Ovary (tissue), 9 donors: ENCODE measurements around the gene PSMD13. TPM values are rescaled to one million over a fixed set of nuclear protein-coding genes. Genes with fewer than 3 reads are reported as not detected.

Experiments
- DNase-seq, 5 donors: peaks; one replicate each; pipeline ENCODE4 v3.0.0-alpha.2; 2019 to 2020
- H3K27ac ChIP-seq, 2 donors: fragments of 200-600 bp; one replicate each; pipeline versions ENCODE4 v1.5.1 to v1.8.0; 2019 to 2022
- H3K27me3 ChIP-seq: fragments of 200-600 bp; one replicate; pipeline ENCODE4 v1.8.0; 2022
- H3K36me3 ChIP-seq: fragments of 200-600 bp; sonication (generic); one replicate; pipeline ENCODE4 v1.5.1; 2019
- H3K4me1 ChIP-seq: one replicate; pipeline ENCODE4 v1.8.1; 2013; ENCODE audit warnings: mild to moderate bottlenecking, moderate library complexity; ENCODE audit not compliant: insufficient read depth
- H3K4me3 ChIP-seq: fragments of 200-600 bp; sonication (generic); one replicate; pipeline ENCODE4 v1.5.1; 2017
- H3K9me3 ChIP-seq, 2 donors: fragments of 200-600 bp in 1 of 2; sonication (generic) in 1 of 2; one replicate each; pipeline versions ENCODE4 v1.5.1 to v1.8.1; 2013 to 2019; ENCODE audit warnings: mild to moderate bottlenecking in 1 of 2, moderate library complexity in 1 of 2
- CTCF ChIP-seq, 3 donors: fragments of 450-650 bp in 2 of 3; fragments of 200-600 bp in 1 of 3; IDR thresholded peaks; one replicate each; pipeline versions ENCODE4 v1.5.1 to v1.8.0; 2016 to 2022; ENCODE audit warnings: antibody characterized with exemption in 3 of 3, mild to moderate bottlenecking in 1 of 3
- EP300 ChIP-seq: sonication (generic); formaldehyde crosslinking; IDR thresholded peaks from one replicate; pipeline ENCODE4 v1.6.1; 2017; ENCODE audit warnings: antibody characterized with exemption
- POLR2A ChIP-seq: fragments of 450-650 bp; IDR thresholded peaks from one replicate; pipeline ENCODE4 v1.6.1; 2017; ENCODE audit warnings: antibody characterized with exemption, mild to moderate bottlenecking, moderate library complexity
- WGBS, 3 donors: extraction: QIAGEN DNeasy Blood & Tissue Kit in 1 of 3; methylation state at CpG; one replicate each; pipeline versions ENCODE4 v1.1.5 to v1.1.7; 2013 to 2017; 5-methylcytosine and 5-hydroxymethylcytosine counted together
- intact Hi-C, 4 donors: fragments of 100-400 bp; cut with DNase I; formaldehyde crosslinking; loops; one replicate each; pipeline versions ENCODE4 v1.11.0 to v1.15.1; 2022 to 2023
- polyA plus RNA-seq, 2 donors: library from polyadenylated mRNA; stranded (reverse); fragments of 200-250 nt in 1 of 2; fragments of 350-450 nt in 1 of 2; fragmentation: Illumina TruSeq in 1 of 2; extraction: RNeasy Lipid Tissue Mini Kit (QIAGEN cat#74804) in 1 of 2; gene quantifications; one replicate each; pipeline ENCODE4 v1.2.3, GENCODE V29; 2013 to 2014
- total RNA-seq, 7 donors: library from RNA; depleted of rRNA in 2 of 7; stranded (reverse); fragments of >200 nt in 2 of 7; fragmentation: NEBNext Ultra II Directional in 3 of 7; extraction: Animal tissue kit (Norgen Biotek cat#: 25700) in 3 of 7; gene quantifications; one replicate each; pipeline versions ENCODE4 v1.1.0 to v1.2.4, GENCODE V29; 2016 to 2023
- donor health status: DM: no; HTN: no; CAD: no; lungs with moderate emphysema.
- donor health status: DM: no; HTN: no; CAD: no.
- donor health status: Bipolar disorder and iron deficiency.
- donor health status: DM: yes; HTN: yes; CAD: no.
- donor health status: DM: no; HTN: no; CAD: no.
- donor health status: DM: yes; HTN: yes; CAD: no.

The PSMD13 gene
- total and polyA plus RNA-seq, 9 donors, result 66.2 to 88.9 (median 75.8) TPM

- no peaks in the 10 kb centered on the region for H3K36me3 ChIP-seq
- DNase-seq, result no peak
- intact Hi-C loops, result no loop called here
- no peaks in the 10 kb centered on the region for H3K27me3 ChIP-seq
- no peak overlapping the region for H3K27ac ChIP-seq
- TF ChIP-seq EP300, result no peak
- no peak for TF ChIP-seq CTCF (IDR thresholded peaks at IDR 0.05)
- no peak for TF ChIP-seq POLR2A
- no peaks in the 10 kb centered on the region for H3K4me1 ChIP-seq
- H3K9me3 ChIP-seq, result no peaks in the 10 kb centered on the region
- H3K4me3 ChIP-seq, result no peak overlapping the region
- 81 to 88% (median 83%) methylated on average over 7 of the region's 7 CpGs for WGBS, 3 donors
These were observed 12.4 kb upstream of the PSMD13 start for GRCh38 chr11:224424-224823.

- WGBS, 3 donors, result 91 to 94% (median 93%) methylated on average over 10 of the region's 10 CpGs
- H3K4me1 ChIP-seq, result no peaks in the 10 kb centered on the region
- intact Hi-C loops, result no loop called here
- H3K27ac ChIP-seq, result no peak overlapping the region
- no peaks in the 10 kb centered on the region for H3K27me3 ChIP-seq
- no peaks in the 10 kb centered on the region for H3K9me3 ChIP-seq
- H3K36me3 ChIP-seq, result no peaks in the 10 kb centered on the region
- no peak for TF ChIP-seq POLR2A
- no peak for TF ChIP-seq CTCF (IDR thresholded peaks at IDR 0.05)
- H3K4me3 ChIP-seq, result no peak overlapping the region
- DNase-seq, result no peak
These were observed 10.9 kb upstream of the PSMD13 start for GRCh38 chr11:225734-226453.

GRCh38 chr11:227824-228379 lies 8.9 kb upstream of the PSMD13 start:
- 80 to 86% (median 81%) methylated on average over 6 of the region's 6 CpGs for WGBS, 3 donors
- intact Hi-C loops, result no loop called here

GRCh38 chr11:230431-230830 lies 6.3 kb upstream of the PSMD13 start:
- intact Hi-C loops, result loop anchor here in 1 of 4 donors (10.0 kb wide), 1 partner anchor 74 kb away; the partner anchor contains the start of gene IFITM2
- Histone ChIP-seq H3K27me3 (no peaks in the 10 kb centered on the region), H3K4me1 (peaks cover 4% of the 10 kb centered on the region), H3K4me3 (no peak overlapping the region), H3K9me3 (no peaks in the 10 kb centered on the region), H3K36me3 (no peaks in the 10 kb centered on the region), H3K27ac (no peak overlapping the region)
- TF ChIP-seq POLR2A (no peak), EP300 (no peak), CTCF (IDR thresholded peaks at IDR 0.05) (no peak)
- DNase-seq, result no peak
- 91 to 95% (median 92%) methylated on average over 10 of the region's 10 CpGs for whole genome bisulfite sequencing, 3 donors

More at GRCh38 chr11:227824-228379, 8.9 kb upstream of the PSMD13 start:
- Histone ChIP-seq H3K4me3 (no peak overlapping the region), H3K4me1 (no peaks in the 10 kb centered on the region), H3K27ac (no peak overlapping the region), H3K27me3 (no peaks in the 10 kb centered on the region), H3K36me3 (no peaks in the 10 kb centered on the region), H3K9me3 (no peaks in the 10 kb centered on the region)
- DNase-seq, result no peak
- TF ChIP-seq POLR2A (no peak), CTCF (IDR thresholded peaks at IDR 0.05) (no peak), EP300 (no peak)
